Measurements from ENCODE around the gene ENDOU. TPM values are rescaled to one million over a fixed set of nuclear protein-coding genes. Genes with fewer than 3 reads are reported as not detected.

Gene ENDOU
- total RNA-seq, 1 donor from 2014 or later = not detected

GRCh38 chr12:47758834-47759690 is 33.8 kb upstream of the ENDOU start, which contains the start of gene RAPGEF3:
Gene RAPGEF3 (minus strand): TSS chr12:47758880. CDS start chr12:47758556, 324 bp downstream.
- Mint-ChIP-seq H3K4me3 (ENCODE audit: unreplicated experiment) (peak within 1 kb of the TSS; percentile 74), H3K27ac (ENCODE audit: unreplicated experiment) (no peak within 1 kb of the TSS), H3K4me1 (ENCODE audit: low read depth) (peaks cover 16% of the 10 kb centered on the region), H3K36me3 (ENCODE audit: low read depth) (no peaks in the 10 kb centered on the region), H3K27me3 (ENCODE audit: low read depth) (no peaks in the 10 kb centered on the region), H3K9me3 (ENCODE audit: low read depth) (no peaks in the 10 kb centered on the region)
- DNase-seq (ENCODE audit: low spot score) = no peak
- TF ChIP-seq CTCF (IDR thresholded peaks at IDR 0.05) = peak; percentile 77

GRCh38 chr12:47758584-47758833 is 33.2 kb upstream of the ENDOU start:
- Mint-ChIP-seq H3K36me3 (ENCODE audit: low read depth) (no peaks in the 10 kb centered on the region), H3K9me3 (ENCODE audit: low read depth) (no peaks in the 10 kb centered on the region), H3K4me3 (ENCODE audit: unreplicated experiment) (peak overlapping the region; percentile 74), H3K4me1 (ENCODE audit: low read depth) (peaks cover 20% of the 10 kb centered on the region), H3K27ac (ENCODE audit: unreplicated experiment) (no peak overlapping the region), H3K27me3 (ENCODE audit: low read depth) (no peaks in the 10 kb centered on the region)
- no peak for DNase-seq (ENCODE audit: low spot score)
- no peak for TF ChIP-seq CTCF (IDR thresholded peaks at IDR 0.05)

GRCh38 chr12:47757840-47758583 is 32.7 kb upstream of the ENDOU start:
- DNase-seq (ENCODE audit: low spot score) = no peak
- Mint-ChIP-seq H3K27me3 (ENCODE audit: low read depth) (no peaks in the 10 kb centered on the region), H3K36me3 (ENCODE audit: low read depth) (no peaks in the 10 kb centered on the region), H3K27ac (ENCODE audit: unreplicated experiment) (no peak overlapping the region), H3K4me1 (ENCODE audit: low read depth) (peaks cover 23% of the 10 kb centered on the region), H3K4me3 (ENCODE audit: unreplicated experiment) (peak overlapping the region; percentile 74), H3K9me3 (ENCODE audit: low read depth) (no peaks in the 10 kb centered on the region)
- TF ChIP-seq CTCF (IDR thresholded peaks at IDR 0.05) = no peak

GRCh38 chr12:47757364-47757839 is 32.1 kb upstream of the ENDOU start:
- no peak for DNase-seq (ENCODE audit: low spot score)
- H3K36me3 Mint-ChIP-seq (ENCODE audit: low read depth) = no peaks in the 10 kb centered on the region
- H3K27ac Mint-ChIP-seq (ENCODE audit: unreplicated experiment) = no peak overlapping the region
- no peaks in the 10 kb centered on the region for H3K9me3 Mint-ChIP-seq (ENCODE audit: low read depth)
- no peak for TF ChIP-seq CTCF (IDR thresholded peaks at IDR 0.05)
- no peak overlapping the region for H3K4me3 Mint-ChIP-seq (ENCODE audit: unreplicated experiment)
- peaks cover 30% of the 10 kb centered on the region for H3K4me1 Mint-ChIP-seq (ENCODE audit: low read depth)
- no peaks in the 10 kb centered on the region for H3K27me3 Mint-ChIP-seq (ENCODE audit: low read depth)
